Measurements from ENCODE around the gene MTHFD1L. TPM values are rescaled to one million over a fixed set of nuclear protein-coding genes. Genes with fewer than 3 reads are reported as not detected.
A peak's percentile ranks its signal among the peaks of the same experiment; 100 is the strongest.
"Not testable (repeated sequence)": the region's sequence is repeated elsewhere in the genome, so short reads cannot be mapped to it uniquely, and the experiment has no call there.

Gene MTHFD1L
- polyA plus RNA-seq, 2 of the 4 experiments (the other 2 are of a cell fraction) = 27.2 to 63.2 TPM

GRCh38 chr6:151041686-151042085, 176.2 kb downstream of the MTHFD1L start:
- peak overlapping the region; percentile 97 to 99 for H3K27ac ChIP-seq
- CTCF ChIA-PET = interaction anchor here (0.6 to 3.2 kb wide), 5 partner anchors 18 to 285 kb away, joined by 3 to 14 read pairs (median 4); no protein-coding TSS in a partner anchor
- H3K4me1 ChIP-seq = peaks cover 87% of the 10 kb centered on the region
- 71% methylated on average over 5 of the region's 5 CpGs for WGBS (ENCODE audit: missing lambda C conversion rate)
- no peak for TF ChIP-seq EHMT2 (IDR thresholded peaks at IDR 0.05; ENCODE audit: low read depth)
- no peak for TF ChIP-seq NFE2L2 (conservative IDR thresholded peaks at IDR 0.05; ENCODE audit: low read length)
- no peak for TF ChIP-seq JUN (IDR thresholded peaks at IDR 0.05)
- TF ChIP-seq CHD4 (IDR thresholded peaks at IDR 0.05; ENCODE audit: borderline replicate concordance) = no peak
- 0 out of 2 replicates have a peak, but pooled peaks have one; percentile 36 for TF ChIP-seq ZSCAN20 (CRISPR knock-in tag; IDR thresholded peaks at IDR 0.05)
- TF ChIP-seq FOXS1 (CRISPR knock-in tag; IDR thresholded peaks at IDR 0.05) = peak; percentile 37; the same call in 1 of the 2 replicates
- no peak for TF ChIP-seq NR3C1 (IDR thresholded peaks at IDR 0.05)
- FAIRE-seq = no peak
- H3K4me3 ChIP-seq = no peak overlapping the region
- peak overlapping the region; percentile 78 for H3K4me2 ChIP-seq
- no peak for DNase-seq (ENCODE audit: low read depth in 1 of 2, low spot score in 1 of 2)
- ATAC-seq = peak; percentile 27 to 49; a peak in 3 of 6 replicates
- POLR2A ChIA-PET = interaction anchor here (1.2 kb wide), 1 partner anchor 27 kb away, joined by 6 read pairs; no protein-coding TSS in a partner anchor
- H3K9me3 ChIP-seq = peaks cover 9% of the 10 kb centered on the region

GRCh38 chr6:151042911-151043330, 177.4 kb downstream of the MTHFD1L start:
- peaks cover 80% of the 10 kb centered on the region for H3K4me1 ChIP-seq
- H3K9me3 ChIP-seq, H3K4me3 ChIP-seq, ATAC-seq, FAIRE-seq: not testable (repeated sequence)
- ChIA-PET CTCF (interaction anchor here (2.2 to 3.2 kb wide), 3 partner anchors 29 to 284 kb away, joined by 4 to 14 read pairs (median 8); no protein-coding TSS in a partner anchor), POLR2A (interaction anchor here (0.7 kb wide), 1 partner anchor 113 kb away, joined by 4 read pairs; no protein-coding TSS in a partner anchor)
- H3K4me2 ChIP-seq = peak overlapping the region; percentile 24; the same call in 1 of the 3 replicates
- peak overlapping the region; percentile 92 to 99 for H3K27ac ChIP-seq
- DNase-seq (ENCODE audit: low read depth in 1 of 2, low spot score in 1 of 2) = peak in 1 of 2 experiments; percentile 43
- WGBS (ENCODE audit: missing lambda C conversion rate) = 61% methylated on average over 5 of the region's 6 CpGs

- TF ChIP-seq NFE2L2 (conservative IDR thresholded peaks at IDR 0.05; ENCODE audit: low read length) (no peak), HOXB13 (CRISPR knock-in tag; IDR thresholded peaks at IDR 0.05; ENCODE audit: low read depth) (peak; percentile 51; the same call in 1 of the 2 replicates), NR3C1 (IDR thresholded peaks at IDR 0.05) (no peak), USF2 (IDR thresholded peaks at IDR 0.05) (no peak), PBX3 (IDR thresholded peaks at IDR 0.05) (no peak), REST (IDR thresholded peaks at IDR 0.05) (no peak), POLR2A (IDR thresholded peaks at IDR 0.05; ENCODE audit: low read length) (no peak), RNF2 (IDR thresholded peaks at IDR 0.05; ENCODE audit: borderline replicate concordance, low read depth) (no peak), HES2 (IDR thresholded peaks at IDR 0.05) (no peak)
- Histone ChIP-seq H3K4me1 (peaks cover 77% of the 10 kb centered on the region), H3K9me3 (peaks cover 5% of the 10 kb centered on the region; the same call in 1 of the 3 replicates), H3K4me3 (no peak overlapping the region), H3K27ac (peak overlapping the region; percentile 92 to 99), H3K4me2 (peak overlapping the region; percentile 80)
- ChIA-PET CTCF (interaction anchor here (1.2 to 2.6 kb wide), 2 partner anchors 29 to 280 kb away, joined by 3 to 9 read pairs; no protein-coding TSS in a partner anchor), POLR2A (interaction anchor here (1.2 kb wide), 1 partner anchor 24 kb away, joined by 3 read pairs; no protein-coding TSS in a partner anchor)
- ATAC-seq = no peak
- WGBS (ENCODE audit: missing lambda C conversion rate) = 69% methylated on average over 4 of the region's 4 CpGs
- DNase-seq (ENCODE audit: low read depth in 1 of 2, low spot score in 1 of 2) = no peak
- no peak for FAIRE-seq
Measured at GRCh38 chr6:151043944-151044343, 178.4 kb downstream of the MTHFD1L start.
